H9 (cell line): ENCODE measurements around the gene ACP2. TPM values are rescaled to one million over a fixed set of nuclear protein-coding genes. Genes with fewer than 3 reads are reported as not detected.

ENCODE experiments used
- DNase-seq: peaks from one replicate; pipeline ENCODE4 v3.0.0-alpha.2; 2017
- H2AFZ ChIP-seq: one replicate; pipeline ENCODE4 v1.6.1; 2013; ENCODE audit warnings: mild to moderate bottlenecking, low read length, control low read depth, moderate library complexity
- H2AK5ac ChIP-seq: 2 replicates; pipeline ENCODE4 v1.6.1; 2013; ENCODE audit warnings: low read length, control low read depth, mixed read lengths; ENCODE audit not compliant: insufficient read length
- H2BK120ac ChIP-seq: one replicate; pipeline ENCODE4 v1.6.1; 2013; ENCODE audit warnings: low read depth, mild to moderate bottlenecking, low read length, control low read depth, inconsistent platforms; ENCODE audit not compliant: poor library complexity, severe bottlenecking
- H2BK12ac ChIP-seq: 2 replicates; pipeline ENCODE4 v1.6.1; 2013; ENCODE audit warnings: low read length, control low read depth, mixed read lengths, low read depth; ENCODE audit not compliant: insufficient read length
- H2BK15ac ChIP-seq: 2 replicates; pipeline ENCODE4 v1.6.1; 2013; ENCODE audit warnings: low read depth, low read length, control low read depth
- H2BK20ac ChIP-seq: one replicate; pipeline ENCODE4 v1.6.1; 2013; ENCODE audit warnings: low read depth, mild to moderate bottlenecking, low read length, control low read depth, inconsistent platforms; ENCODE audit not compliant: poor library complexity, severe bottlenecking
- H2BK5ac ChIP-seq: 2 replicates; pipeline ENCODE4 v1.6.1; 2013; ENCODE audit warnings: low read length, control low read depth, mixed read lengths; ENCODE audit not compliant: insufficient read length
- H3K14ac ChIP-seq: 2 replicates; pipeline ENCODE4 v1.6.1; 2013; ENCODE audit warnings: low read length, control low read depth; ENCODE audit not compliant: insufficient read depth
- H3K18ac ChIP-seq: 2 replicates; pipeline ENCODE4 v1.6.1; 2013; ENCODE audit warnings: low read depth, mild to moderate bottlenecking, mixed read lengths, low read length, control low read depth; ENCODE audit not compliant: insufficient read length
- H3K23ac ChIP-seq: 2 replicates; pipeline ENCODE4 v1.6.1; 2013; ENCODE audit warnings: low read length, control low read depth, mixed read lengths, low read depth; ENCODE audit not compliant: insufficient read length
- H3K23me2 ChIP-seq: 2 replicates; pipeline ENCODE4 v1.6.1; 2013; ENCODE audit warnings: low read depth, mild to moderate bottlenecking, mixed read lengths, low read length, control low read depth; ENCODE audit not compliant: insufficient read length, poor library complexity, severe bottlenecking
- H3K27ac ChIP-seq: 2 replicates; pipeline ENCODE4 v1.5.1; 2013; ENCODE audit warnings: low read length, control low read depth, mixed read lengths, low read depth; ENCODE audit not compliant: insufficient read length
- H3K27me3 ChIP-seq: 2 replicates; pipeline ENCODE4 v1.6.1; 2013; ENCODE audit warnings: low read length, control low read depth, inconsistent platforms; ENCODE audit not compliant: insufficient read depth
- H3K4ac ChIP-seq: 2 replicates; pipeline ENCODE4 v1.6.1; 2013; ENCODE audit warnings: low read depth, mild to moderate bottlenecking, control low read depth, inconsistent platforms, low read length, moderate library complexity
- H3K4me1 ChIP-seq: 2 replicates; pipeline ENCODE4 v1.6.1; 2013; ENCODE audit warnings: low read length, control low read depth, inconsistent platforms; ENCODE audit not compliant: insufficient read depth
- H3K4me2 ChIP-seq: 2 replicates; pipeline ENCODE4 v1.6.1; 2013; ENCODE audit warnings: low read length, control low read depth, mixed read lengths; ENCODE audit not compliant: insufficient read length, insufficient read depth
- H3K56ac ChIP-seq: 2 replicates; pipeline ENCODE4 v1.6.1; 2013; ENCODE audit warnings: low read depth, mild to moderate bottlenecking, mixed read lengths, low read length, control low read depth; ENCODE audit not compliant: insufficient read length
- H3K79me1 ChIP-seq: 2 replicates; pipeline ENCODE4 v1.6.1; 2013; ENCODE audit warnings: low read depth, mild to moderate bottlenecking, moderate library complexity, low read length, control low read depth, inconsistent platforms; ENCODE audit not compliant: insufficient read depth, poor library complexity, severe bottlenecking
- H3K79me2 ChIP-seq: 2 replicates; pipeline ENCODE4 v1.6.1; 2013; ENCODE audit warnings: low read length, control low read depth, inconsistent platforms; ENCODE audit not compliant: insufficient read depth
- H3K9ac ChIP-seq: 2 replicates; pipeline ENCODE4 v1.6.1; 2013; ENCODE audit warnings: low read length, control low read depth, mixed read lengths; ENCODE audit not compliant: insufficient read length; ENCODE audit errors: extremely low read depth
- H3K9me3 ChIP-seq: one replicate; pipeline ENCODE4 v1.6.1; 2013; ENCODE audit warnings: low read depth, low read length, inconsistent platforms; ENCODE audit not compliant: control insufficient read depth
- H3T11ph ChIP-seq: one replicate; pipeline ENCODE4 v1.6.1; 2013; ENCODE audit warnings: mild to moderate bottlenecking, low read length, control low read depth, inconsistent platforms
- H4K20me1 ChIP-seq: one replicate; pipeline ENCODE4 v1.6.1; 2013; ENCODE audit not compliant: control insufficient read depth, insufficient read length, insufficient read depth
- H4K5ac ChIP-seq: 2 replicates; pipeline ENCODE4 v1.6.1; 2013; ENCODE audit warnings: low read depth, mild to moderate bottlenecking, mixed read lengths, low read length, control low read depth; ENCODE audit not compliant: insufficient read length
- H4K8ac ChIP-seq: replicated peaks from 2 replicates; pipeline ENCODE4 v1.6.1; 2013; ENCODE audit warnings: low read length, control low read depth, mixed read lengths, low read depth; ENCODE audit not compliant: insufficient read length
- H4K91ac ChIP-seq: 2 replicates; pipeline ENCODE4 v1.6.1; 2013; ENCODE audit warnings: low read depth, mild to moderate bottlenecking, moderate library complexity, mixed read lengths, low read length, control low read depth; ENCODE audit not compliant: insufficient read length
- H3K27ac Mint-ChIP-seq, 3 experiments: 2 replicates in 2 of 3; 3 replicates in 1 of 3; pipeline ENCODE4 v1.8.0; 2020 to 2021; ENCODE audit warnings: mixed read lengths in 3 of 3, mild to moderate bottlenecking in 1 of 3, moderate library complexity in 1 of 3
- H3K27me3 Mint-ChIP-seq: 2 replicates; pipeline ENCODE4 v1.8.0; 2021; ENCODE audit warnings: low read depth, mild to moderate bottlenecking, moderate library complexity, mixed read lengths
- H3K36me3 Mint-ChIP-seq, 3 experiments: 2 replicates in 2 of 3; 3 replicates in 1 of 3; pipeline ENCODE4 v1.8.0; 2020 to 2021; ENCODE audit warnings: low read depth in 3 of 3, mixed read lengths in 3 of 3; ENCODE audit not compliant: insufficient read depth in 1 of 3
- H3K4me1 Mint-ChIP-seq, 2 experiments: 2 replicates each; pipeline ENCODE4 v1.8.0; 2020; ENCODE audit warnings: mixed read lengths in 2 of 2
- H3K4me3 Mint-ChIP-seq, 2 experiments: 2 replicates in 1 of 2; 3 replicates in 1 of 2; pipeline ENCODE4 v1.8.0; 2020 to 2021; ENCODE audit warnings: mild to moderate bottlenecking in 2 of 2, mixed read lengths in 2 of 2, moderate library complexity in 1 of 2
- H3K9me3 Mint-ChIP-seq, 2 experiments: 2 replicates in 1 of 2; 3 replicates in 1 of 2; pipeline ENCODE4 v1.8.0; 2020; ENCODE audit warnings: mild to moderate bottlenecking in 2 of 2, mixed read lengths in 2 of 2, moderate library complexity in 1 of 2
- CTCF ChIP-seq: fragments of 200-600 bp; sonication (generic); conservative IDR thresholded peaks from 3 replicates; pipeline ENCODE4 v1.8.0; 2021; ENCODE audit warnings: antibody characterized with exemption, mild to moderate bottlenecking
- WGBS: extraction: QIAGEN DNeasy Blood & Tissue Kit; methylation state at CpG from one replicate; pipeline ENCODE4 v1.1.7; 2013; ENCODE audit warnings: missing lambda C conversion rate, low lambda C conversion rate, mixed read lengths; ENCODE audit not compliant: insufficient read length; ENCODE audit errors: extremely low coverage; 5-methylcytosine and 5-hydroxymethylcytosine counted together
- total RNA-seq: library from RNA; stranded (reverse); gene quantifications from 2 replicates; pipeline ENCODE4 v1.2.1, GENCODE V29; 2021

ACP2 gene
- total RNA-seq, 1 experiment from 2014 or later = 29.5 TPM

GRCh38 chr11:47245611-47246357 is 2.8 kb downstream of the ACP2 start:
- H4K91ac ChIP-seq = no peak overlapping the region
- H3K27ac Mint-ChIP-seq = no peak overlapping the region

More at GRCh38 chr11:47245611-47246357, 2.8 kb downstream of the ACP2 start:
- peaks cover 5% of the 10 kb centered on the region; the same call in 1 of the 2 replicates for H3K4me1 ChIP-seq
- peaks cover 8% of the 10 kb centered on the region for H3K23me2 ChIP-seq
- Mint-ChIP-seq H3K9me3 (no peaks in the 10 kb centered on the region; a peak in 1 of 5 replicates), H3K36me3 (peaks cover 5 to 59% (median 54%) of the 10 kb centered on the region in 3 experiments; a peak in 6 of 7 replicates), H3K4me1 (peaks cover 11 to 12% of the 10 kb centered on the region in 2 experiments), H3K27me3 (no peaks in the 10 kb centered on the region; the same call in 1 of the 2 replicates), H3K4me3 (no peak overlapping the region)
- H3K9ac ChIP-seq = no peak overlapping the region
- H3K18ac ChIP-seq = no peak overlapping the region
- TF ChIP-seq CTCF = no peak
- no peak for DNase-seq
- WGBS = no CpG with 5 or more reads among the region's 11 CpGs
- H3K14ac ChIP-seq = no peak overlapping the region
- no peak overlapping the region for H3K4me2 ChIP-seq
- H2BK120ac ChIP-seq = no peak overlapping the region
- H4K20me1 ChIP-seq = no peaks in the 10 kb centered on the region
- no peaks in the 10 kb centered on the region for H3K9me3 ChIP-seq
- no peak overlapping the region for H3K4ac ChIP-seq
- no peak overlapping the region for H4K8ac ChIP-seq
- H2BK15ac ChIP-seq = no peak overlapping the region
- no peaks in the 10 kb centered on the region for H3K27me3 ChIP-seq
- H3T11ph ChIP-seq = no peak overlapping the region
- no peak overlapping the region for H2AK5ac ChIP-seq
- H2BK12ac ChIP-seq = no peak overlapping the region
- no peaks in the 10 kb centered on the region for H3K79me1 ChIP-seq
- H3K27ac ChIP-seq = no peak overlapping the region
- no peak overlapping the region for H3K23ac ChIP-seq
- no peaks in the 10 kb centered on the region for H3K79me2 ChIP-seq
- no peak overlapping the region for H4K5ac ChIP-seq
- no peak overlapping the region for H2BK5ac ChIP-seq
- H2AFZ ChIP-seq = no peak overlapping the region
- no peak overlapping the region for H2BK20ac ChIP-seq
- no peak overlapping the region for H3K56ac ChIP-seq
